ENCODE measurements around the gene GRAPL. TPM values are rescaled to one million over a fixed set of nuclear protein-coding genes. Genes with fewer than 3 reads are reported as not detected.
A peak's percentile ranks its signal among the peaks of the same experiment; 100 is the strongest.
"Not testable (repeated sequence)": the region's sequence is repeated elsewhere in the genome, so short reads cannot be mapped to it uniquely, and the experiment has no call there.

Gene GRAPL
- total RNA-seq (2014; rRNA removed): not detected in 2 replicates
- polyA plus RNA-seq (2012): not detected

DNA sequence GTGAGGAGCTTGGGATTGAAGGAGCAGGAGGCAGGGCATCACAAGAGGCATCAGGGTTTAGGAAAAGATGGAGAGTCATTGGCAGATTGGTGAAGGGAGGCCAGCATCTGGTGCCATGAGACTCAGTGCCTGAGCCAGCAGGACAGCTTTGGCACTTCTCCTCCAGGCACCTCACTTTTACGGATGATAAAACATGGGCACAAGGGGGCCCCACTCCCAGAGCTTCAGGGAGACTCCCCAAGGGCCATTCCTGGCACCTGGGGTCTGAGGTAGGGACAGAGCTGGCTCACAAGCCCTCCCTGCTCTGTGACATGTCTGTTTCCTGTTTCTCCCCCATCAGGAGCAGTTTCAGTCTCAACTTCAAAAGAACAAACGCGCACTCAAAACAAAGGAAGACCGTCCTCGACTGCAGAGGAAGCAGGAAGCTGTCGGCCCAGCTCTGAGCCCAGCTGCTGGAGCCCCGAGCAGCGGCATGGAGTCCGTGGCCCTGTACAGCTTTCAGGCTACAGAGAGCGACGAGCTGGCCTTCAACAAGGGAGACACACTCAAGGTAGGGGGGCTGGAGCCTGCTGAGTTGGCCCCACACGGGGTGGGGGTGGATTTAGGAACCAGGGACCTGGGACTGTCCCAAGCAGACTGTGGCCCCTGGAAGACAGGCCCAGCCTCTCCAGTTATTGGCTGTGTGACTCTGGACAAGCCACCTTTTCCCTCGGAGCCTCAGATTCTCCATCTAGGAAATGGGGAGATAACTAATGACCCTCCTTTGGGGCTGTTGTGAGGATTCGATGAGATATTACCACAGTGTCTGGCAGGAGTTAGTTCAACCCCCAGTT, at the start of gene GRAPL:
Gene GRAPL, plus strand, starts transcription at position 442 of the 833 bp plus-strand sequence. Its CDS starts 31 bp downstream, at position 473.
- DNase-seq (ENCODE audit: low read depth): not testable (repeated sequence)

DNA sequence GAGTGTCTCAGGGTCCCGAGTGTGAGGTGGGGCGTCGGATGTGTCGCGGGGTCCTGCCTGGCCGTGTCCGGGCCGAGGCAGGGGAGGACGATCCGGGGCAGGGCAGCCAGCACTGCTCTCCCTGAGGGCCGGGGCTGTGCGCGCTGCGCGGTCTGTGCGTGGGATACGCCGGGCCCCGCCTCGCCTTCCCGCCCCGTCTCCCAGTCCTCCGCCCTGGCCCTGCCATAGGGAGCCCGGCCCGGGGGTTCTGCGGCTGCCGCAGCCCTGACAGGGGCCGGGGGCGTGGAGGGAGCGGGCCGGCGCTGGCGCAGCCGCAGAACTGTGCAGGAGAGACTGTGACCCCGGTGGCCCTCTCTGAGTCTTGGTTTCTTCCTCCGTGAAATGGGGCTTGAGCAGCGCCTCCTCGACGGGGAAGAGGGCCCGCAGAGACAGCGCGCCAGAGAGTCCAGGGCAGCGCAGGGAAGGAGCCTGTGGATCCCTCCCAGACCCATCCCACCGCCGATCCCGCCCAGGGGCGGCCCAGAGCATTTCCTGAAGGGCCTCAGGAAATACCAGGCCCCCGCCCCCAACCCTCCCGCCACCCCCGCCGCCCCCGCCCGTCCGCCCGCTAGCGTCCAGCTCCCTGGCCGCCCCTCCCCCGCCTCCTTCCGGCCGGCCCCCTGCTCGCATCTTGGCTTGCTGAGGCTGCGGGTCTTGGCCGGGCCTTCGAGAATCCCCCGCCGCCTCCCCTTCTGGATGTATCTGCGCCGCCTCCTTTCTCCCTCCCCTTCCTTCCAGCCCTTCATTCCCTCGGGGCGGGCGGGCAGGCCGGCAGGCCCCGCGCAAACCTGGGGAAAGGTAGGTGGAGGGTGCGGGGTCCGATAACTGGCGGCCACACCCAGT, 38.3 kb upstream of the GRAPL start:
- not testable (repeated sequence) for DNase-seq (ENCODE audit: low read depth)

DNA sequence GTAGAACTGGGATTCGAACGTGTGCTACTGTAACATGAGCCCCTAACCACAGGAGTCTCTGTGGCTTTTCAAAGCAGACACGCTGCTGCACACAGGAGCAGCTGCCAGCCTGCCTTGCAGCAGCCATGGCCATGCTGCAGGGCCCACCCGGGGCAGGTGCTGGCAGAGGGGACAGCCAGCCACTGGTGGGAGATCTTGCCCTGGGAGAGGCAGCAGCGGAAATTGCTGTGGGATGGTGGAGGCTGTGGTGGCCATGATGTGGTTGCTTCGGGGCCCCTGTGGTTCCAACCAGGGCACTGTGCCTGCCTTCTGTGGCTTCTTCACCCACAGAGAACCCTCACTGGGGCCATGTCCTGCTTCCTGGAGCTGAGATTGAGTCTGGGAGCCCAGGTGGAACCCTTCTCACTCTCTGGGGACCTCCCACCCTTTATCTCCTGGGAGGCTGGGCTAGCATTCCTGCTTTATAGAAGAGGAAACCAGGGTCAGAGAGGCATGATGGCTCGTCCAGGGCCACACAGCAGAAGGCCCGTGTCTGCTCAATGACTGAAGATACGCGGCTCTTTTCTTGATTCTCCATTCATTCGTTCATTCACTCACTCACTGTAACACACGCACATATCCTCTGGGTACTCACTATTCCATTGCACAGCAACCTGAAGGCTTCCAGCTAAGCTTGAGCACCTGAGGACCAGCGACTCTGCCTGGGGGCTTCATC, 37.2 kb upstream of the GRAPL start:
- DNase-seq (ENCODE audit: low read depth): not testable (repeated sequence)

DNA sequence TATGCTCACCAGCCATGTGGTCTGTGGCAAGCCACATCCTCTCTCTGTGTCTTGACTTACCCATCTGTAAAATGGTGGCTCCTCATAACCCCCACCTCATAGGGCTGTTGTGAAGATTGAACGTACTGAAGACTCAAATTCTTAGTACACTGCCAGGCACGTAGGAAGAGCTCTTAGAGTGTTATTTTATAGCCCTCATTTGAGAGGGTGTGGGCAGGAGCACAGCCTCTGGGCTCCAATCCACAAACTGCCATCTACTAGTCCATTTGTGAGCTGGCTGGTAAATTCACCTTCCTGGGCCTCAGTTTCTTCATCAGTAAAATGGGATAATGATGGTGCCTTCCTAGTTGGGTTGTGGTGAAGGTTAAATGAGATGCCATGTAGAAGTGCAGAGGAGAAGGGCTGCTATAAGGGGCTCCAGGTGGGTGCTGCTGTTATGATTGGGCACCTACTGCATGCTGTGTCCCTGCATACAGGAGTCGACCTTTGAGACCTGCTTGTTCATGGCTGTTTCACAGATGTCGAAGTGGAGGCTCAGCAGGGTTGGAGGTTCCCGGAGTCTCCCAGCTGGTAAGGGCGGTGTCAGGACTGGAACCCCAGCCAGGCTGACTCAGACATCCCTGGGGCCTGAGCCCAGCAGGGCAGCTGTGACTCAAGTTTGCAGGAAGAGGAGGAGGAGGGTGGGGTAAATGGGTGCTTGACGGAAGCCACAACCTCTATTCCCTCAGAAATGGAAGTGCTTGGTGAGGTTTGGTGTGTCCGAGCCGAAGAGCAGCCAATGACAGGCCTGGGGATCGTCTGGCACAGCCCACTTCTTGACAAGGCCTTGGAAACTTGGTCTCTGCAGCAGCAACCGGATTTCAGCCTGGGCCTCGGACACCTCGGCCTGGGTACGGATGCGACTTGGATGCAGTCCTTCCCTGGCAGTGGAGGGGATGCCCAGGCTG, 34.4 kb upstream of the GRAPL start:
- DNase-seq (ENCODE audit: low read depth): peak; percentile 20

DNA sequence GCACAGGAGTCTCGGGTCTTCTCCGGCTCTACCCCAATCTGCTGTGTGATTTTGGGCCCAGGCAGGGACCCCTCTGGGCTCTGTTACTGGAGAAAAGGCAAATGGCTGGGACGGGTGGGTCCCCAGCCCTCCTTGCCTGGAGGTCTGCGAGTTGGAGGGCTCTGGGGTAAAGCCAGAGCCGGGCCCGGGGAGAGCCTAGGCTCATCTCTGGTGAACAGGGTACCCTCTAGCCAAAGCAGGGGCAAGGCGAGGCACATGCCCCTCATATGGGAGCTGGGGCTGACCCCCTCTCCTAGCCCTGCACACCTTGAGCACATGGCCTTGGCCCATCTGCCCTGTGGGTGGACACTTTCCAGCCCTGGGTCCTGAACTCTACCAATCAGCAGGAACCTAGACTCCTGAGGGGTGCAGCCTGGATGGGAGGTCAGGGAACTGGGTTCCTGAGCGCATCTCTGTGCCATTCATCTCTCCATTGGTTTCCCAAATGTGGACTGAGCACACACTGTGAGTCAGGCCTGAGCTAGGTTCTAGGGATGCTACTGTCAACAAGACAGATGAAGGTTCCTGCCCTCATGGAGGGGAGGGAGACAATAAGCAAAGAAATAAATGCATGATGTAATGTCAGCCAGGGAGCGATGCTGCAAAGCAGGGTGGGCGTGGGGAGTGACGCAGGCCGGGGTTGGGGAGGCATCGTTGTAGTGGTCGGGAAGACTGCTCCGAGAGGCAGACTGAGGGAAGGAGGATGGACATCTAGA, 33.5 kb upstream of the GRAPL start:
- not testable (repeated sequence) for DNase-seq (ENCODE audit: low read depth)

DNA sequence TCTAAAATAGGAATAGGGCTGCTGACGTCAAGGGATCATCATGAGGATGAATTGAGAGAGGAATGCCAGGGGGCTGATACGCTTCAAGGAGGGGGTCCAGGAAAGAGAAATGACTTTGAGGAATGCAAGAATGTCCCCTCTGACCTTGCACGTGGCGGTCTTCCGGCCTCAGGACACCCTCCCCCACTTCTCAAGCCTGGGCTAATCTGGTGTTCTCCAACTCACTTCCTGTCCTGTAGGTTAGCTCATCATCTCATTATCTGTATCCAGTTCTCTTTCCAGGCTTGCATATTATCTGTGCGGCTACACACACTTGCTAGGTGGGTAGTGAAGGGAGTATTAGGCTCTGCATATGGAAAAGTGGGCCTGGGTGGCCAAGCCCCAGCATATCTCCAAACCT, 18.9 kb upstream of the GRAPL start:
- DNase-seq (ENCODE audit: low read depth): not testable (repeated sequence)

DNA sequence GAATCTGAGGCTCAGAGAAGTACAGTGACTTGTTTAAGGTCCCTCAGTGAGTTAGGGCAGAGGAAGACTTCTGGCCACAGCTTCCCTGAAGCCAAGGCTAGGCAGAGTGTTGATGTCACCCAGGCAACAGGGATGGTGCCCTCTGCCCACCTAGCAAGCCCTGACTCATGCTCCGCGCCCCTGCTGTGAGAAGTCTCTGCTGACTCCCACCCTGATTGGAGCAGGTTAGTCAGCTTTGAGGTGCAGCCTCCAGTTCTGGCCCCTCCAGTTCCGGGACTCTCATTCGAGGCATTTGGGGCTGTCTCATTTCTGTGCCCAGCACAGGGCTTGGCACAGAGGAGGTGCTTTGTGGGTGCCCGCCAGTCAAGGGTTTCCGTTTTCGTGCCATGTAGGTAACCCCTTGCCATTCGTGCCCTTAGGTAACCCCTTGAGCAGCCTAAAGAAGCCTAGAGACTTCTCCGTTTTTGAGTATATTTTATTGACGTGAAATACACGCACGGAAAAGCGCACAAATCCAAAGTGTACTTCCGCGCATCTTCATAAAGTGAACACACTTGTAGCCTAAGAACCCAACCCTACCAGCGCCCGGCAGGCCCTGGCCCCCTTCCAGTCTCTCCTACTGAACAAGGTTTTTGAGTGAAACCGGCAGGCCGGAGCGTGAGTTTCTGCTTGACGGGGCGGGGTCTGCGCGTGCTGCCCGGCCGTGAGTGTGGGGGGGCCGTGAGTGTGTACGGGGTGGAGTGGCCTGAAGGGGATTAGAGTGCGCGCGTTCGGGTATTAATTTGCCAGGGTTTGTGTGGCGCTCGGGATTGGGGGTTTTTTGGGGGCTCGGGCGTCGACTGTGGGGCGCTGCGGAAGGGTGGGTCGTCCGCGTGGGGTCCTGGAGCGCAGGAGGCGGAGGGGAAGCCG, 16.9 kb upstream of the GRAPL start:
- DNase-seq (ENCODE audit: low read depth): not testable (repeated sequence)

DNA sequence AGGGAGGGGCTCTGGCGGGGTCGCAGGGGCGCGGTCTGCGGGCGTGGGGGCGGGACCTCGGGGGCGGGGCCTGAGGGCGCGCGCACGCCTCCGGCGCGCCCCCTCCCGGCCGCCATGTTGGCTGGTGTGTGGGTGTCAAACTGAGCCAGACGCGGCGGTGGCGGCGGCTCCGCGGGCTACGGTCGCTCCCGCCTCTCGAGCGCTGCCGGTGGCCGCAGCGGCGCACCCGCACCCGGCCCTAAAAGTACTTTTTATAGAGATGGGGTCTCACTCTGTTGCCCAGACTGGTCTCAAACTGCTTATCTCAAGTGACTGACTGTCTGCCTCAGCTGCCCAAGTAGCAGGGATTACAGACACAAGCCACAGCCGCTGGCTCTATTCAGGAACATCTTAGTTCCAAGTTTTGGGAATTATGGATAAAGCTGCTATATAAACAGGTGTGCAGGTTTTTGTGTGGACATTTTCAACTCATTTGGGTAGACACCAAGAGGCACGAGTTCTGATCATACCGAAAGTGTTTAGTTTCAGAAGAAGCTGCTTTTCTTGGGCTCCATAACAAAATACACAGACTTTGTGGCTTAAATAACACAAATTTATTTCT, 16.2 kb upstream of the GRAPL start:
- peak; percentile 17 for DNase-seq (ENCODE audit: low read depth)

DNA sequence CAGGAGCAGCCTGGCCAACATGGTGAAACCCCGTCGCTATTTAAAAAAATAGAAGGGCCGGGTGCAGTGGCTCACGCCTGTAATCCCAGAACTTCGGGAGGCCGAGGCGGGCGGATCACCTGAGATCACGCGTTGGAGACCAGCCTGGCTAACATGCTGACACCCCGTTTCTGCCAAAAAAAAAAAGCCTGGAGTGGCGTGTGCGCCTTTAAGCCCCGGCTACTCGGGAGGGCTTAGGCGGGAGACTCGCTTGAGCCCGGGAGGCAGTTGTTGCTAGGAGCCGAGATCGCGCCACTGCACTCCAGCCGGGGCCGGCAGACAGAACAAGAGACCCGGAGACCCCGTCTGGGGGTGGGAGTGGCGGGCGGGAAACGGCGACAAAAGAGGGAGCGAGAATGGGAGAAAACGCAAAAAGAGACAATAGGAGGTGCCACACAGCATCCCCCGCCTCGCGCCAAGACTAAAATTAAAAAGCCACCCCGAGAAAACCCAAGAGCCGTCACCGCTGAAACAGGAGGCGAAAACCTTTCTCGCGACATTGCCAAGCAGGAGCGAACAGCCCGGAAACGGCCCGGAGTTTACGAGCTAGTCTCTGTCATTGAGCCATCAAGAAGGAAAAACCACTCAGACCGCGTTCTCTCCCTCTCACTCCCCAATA, 15.5 kb upstream of the GRAPL start:
- peak; percentile 75 for DNase-seq (ENCODE audit: low read depth)

DNA sequence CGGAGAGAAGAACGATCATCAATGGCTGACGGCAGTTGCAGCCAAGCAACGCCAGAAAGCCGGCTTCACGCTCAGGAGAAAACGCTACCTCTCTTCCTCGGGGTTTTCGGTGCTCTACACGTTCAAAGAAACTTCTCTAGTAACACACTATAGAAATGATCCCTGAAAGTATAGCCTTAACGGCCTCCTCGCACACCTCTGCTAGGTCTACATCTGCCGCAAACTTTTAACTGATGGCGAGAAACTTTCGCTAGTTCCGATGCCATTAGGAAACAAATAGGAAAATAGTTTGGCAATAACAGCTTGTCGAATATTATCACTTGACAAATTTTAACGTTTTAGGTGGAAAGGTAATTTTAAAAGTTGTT, 14.9 kb upstream of the GRAPL start:
- DNase-seq (ENCODE audit: low read depth): peak; percentile 11

DNA sequence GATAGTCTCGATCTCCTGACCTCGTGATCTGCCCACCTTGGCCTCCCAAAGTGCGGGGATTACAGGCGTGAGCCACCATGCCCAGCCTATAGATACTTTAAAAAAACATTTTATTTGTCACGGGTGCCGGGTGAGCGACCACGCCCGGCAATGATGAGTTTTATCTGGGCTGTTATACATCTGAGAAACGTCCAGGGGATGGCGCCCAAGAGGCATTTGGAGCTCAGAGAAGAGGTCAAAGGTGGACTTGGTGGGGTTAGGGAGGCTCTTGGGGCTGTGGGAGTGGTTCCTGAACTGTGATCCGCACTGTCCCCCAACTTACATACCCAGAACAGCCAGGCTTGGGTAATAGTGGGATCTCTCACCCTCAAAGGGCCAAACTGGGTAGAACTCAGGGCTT, 8.7 kb upstream of the GRAPL start:
- not testable (repeated sequence) for DNase-seq (ENCODE audit: low read depth)

DNA sequence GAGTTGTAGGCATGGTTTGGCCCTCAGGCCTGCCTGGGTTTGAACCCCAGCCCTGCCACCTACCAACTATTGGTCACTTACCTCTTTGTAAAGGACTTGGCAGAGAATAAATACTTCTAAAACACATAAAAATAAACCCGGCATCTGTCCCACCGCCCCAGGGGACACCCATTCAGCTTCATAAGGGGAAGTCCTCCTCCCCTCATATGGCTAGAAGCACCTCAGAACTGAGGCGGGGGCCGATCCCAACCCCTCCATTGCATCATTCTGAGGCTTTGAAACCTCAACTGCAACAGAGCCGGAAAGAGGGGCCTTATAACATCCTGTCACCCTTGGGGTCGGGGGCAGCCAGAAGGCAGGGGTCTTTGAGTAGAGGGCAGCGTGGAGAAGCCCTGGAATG, 2.1 kb upstream of the GRAPL start:
- not testable (repeated sequence) for DNase-seq (ENCODE audit: low read depth)

DNA sequence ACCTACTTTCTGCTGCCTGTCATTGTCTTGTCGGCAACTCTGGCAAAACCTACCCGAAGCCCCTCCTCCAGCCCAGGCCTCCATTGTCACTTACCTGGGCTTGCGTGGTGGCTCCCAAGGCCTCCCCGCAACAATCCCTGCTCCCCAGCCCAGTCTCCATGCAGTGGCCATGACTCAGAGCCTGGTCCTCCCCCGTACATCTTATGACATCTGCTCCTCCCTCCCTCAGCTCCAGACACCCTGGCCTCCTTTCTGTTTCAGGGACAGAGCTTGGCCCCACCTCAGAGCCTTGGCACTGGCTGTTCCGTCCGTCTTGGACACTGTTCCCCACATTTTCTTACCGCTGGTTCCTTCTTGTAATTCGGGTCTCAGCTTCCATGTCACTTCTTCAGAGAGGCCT, 2.1 kb downstream of the GRAPL start:
- not testable (repeated sequence) for DNase-seq (ENCODE audit: low read depth)

DNA sequence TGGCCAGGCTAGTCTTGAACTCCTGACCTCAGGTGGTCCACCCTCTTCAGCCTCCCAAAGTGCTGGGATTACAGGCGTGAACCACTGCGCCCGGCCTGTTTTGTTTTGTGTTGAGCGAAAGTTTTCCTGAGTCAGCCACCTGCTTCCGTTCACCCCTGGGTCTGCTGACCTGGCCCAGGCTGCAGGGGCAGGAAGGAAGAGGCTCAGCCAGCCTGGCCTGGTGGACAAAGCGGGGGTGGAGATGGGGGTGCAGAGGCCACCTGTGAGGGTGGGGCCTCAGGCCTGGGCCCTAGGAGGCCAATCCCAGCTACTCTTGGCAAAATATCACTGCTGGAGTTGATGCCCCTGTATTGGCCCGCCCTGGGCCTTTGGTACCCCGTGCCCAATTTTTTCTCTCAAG, 3.7 kb downstream of the GRAPL start:
- DNase-seq (ENCODE audit: low read depth): not testable (repeated sequence)

DNA sequence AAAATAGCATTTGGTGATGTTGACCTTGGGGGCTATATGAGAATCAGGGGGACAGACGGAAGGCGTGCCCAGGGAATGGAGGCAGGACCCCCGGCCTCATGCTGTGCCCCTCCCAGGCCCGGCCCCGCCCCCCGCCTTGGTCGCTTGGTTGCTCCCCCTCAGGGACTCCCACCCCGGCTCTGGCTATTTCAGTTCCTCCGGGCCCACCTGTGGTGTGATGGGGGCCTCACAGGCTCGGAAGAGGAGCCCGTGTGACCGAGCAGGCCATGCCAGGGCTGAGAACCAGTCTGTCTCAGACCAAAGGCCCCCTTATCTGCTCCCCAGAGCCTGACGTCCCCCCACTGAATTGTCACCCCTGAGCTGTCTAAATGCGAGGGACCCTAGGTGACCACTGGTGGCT, 4.4 kb downstream of the GRAPL start:
- DNase-seq (ENCODE audit: low read depth): not testable (repeated sequence)

DNA sequence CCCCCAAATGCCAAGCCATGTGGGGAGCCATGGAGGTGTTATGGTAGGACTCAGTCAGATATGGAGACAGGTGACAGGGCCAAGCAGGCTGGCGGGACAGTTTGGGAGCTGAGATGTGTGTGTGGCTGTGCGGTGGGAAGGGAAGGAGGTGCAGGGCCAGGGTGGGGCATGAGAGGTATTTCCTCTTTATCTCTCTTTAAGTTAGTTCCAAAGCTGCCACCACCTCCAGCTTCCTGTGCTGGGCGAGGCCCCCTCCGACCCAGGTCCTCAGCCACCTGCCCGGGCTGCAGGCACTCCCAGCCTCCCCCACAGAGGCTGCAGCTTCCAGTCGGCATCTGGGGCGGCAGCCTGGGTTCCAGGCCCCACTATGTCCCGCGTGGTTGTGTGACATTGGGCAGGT, 6.4 kb downstream of the GRAPL start:
- not testable (repeated sequence) for DNase-seq (ENCODE audit: low read depth)

DNA sequence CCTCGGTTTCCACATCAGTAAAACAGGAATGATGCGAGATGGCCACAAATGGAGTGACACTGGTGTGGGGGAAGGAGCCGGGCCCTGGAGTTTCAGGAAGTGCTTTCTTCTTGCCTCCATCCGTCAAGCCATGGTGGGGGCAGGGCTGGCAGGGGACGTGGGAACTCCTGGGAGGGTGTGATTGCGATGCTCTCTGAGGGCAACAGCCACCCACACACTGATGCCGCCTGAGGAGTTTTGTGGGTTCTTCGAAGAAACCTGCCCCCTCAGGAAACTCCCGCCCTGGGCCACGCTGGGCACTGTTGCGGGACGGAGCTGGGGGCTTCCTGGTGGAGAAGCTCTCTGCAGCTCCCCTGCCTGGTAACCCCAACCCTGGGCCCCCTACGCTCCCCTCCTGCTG, 8.0 kb downstream of the GRAPL start:
- not testable (repeated sequence) for DNase-seq (ENCODE audit: low read depth)

DNA sequence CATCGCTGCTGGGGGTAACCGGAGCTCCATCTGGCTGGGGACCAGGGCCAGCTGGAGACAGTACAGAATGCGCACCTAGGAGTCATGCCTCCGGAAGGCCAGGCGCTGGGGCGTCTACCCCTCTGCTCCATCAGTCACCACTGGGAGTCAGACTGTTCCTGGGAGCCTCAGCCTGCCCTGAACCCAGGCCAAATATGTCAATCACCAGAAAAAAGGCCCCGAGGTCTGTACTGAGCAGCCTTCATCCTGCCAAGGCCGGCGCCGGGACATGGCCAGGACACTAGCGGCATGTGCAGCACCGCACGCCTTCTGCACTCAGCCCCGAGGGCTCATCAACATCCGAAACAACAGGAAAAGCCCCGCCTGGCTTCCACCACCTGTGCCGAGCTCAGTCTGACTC, 8.7 kb downstream of the GRAPL start:
- not testable (repeated sequence) for DNase-seq (ENCODE audit: low read depth)

All from LHCN-M2 (cell line).